Progenitor cell of endocrine pancreas (in vitro differentiated cells): ENCODE data around the gene HOXA11. TPM values are rescaled to one million over a fixed set of nuclear protein-coding genes. Genes with fewer than 3 reads are reported as not detected.

Experiments used
- DNase-seq: peaks from one replicate; pipeline ENCODE4 v3.0.0; 2021; ENCODE audit warnings: low spot score; ENCODE audit not compliant: unreplicated experiment
- H3K27ac Mint-ChIP-seq: 2 replicates; pipeline ENCODE4 v1.8.0; 2021; ENCODE audit warnings: mild to moderate bottlenecking, moderate library complexity, mixed read lengths
- H3K27me3 Mint-ChIP-seq: 2 replicates; pipeline ENCODE4 v1.8.0; 2021; ENCODE audit warnings: mixed read lengths
- H3K36me3 Mint-ChIP-seq: 2 replicates; pipeline ENCODE4 v1.8.0; 2022; ENCODE audit warnings: mixed read lengths; ENCODE audit not compliant: insufficient read depth
- H3K4me1 Mint-ChIP-seq: 2 replicates; pipeline ENCODE4 v1.8.0; 2021; ENCODE audit warnings: low read depth, mixed read lengths
- H3K4me3 Mint-ChIP-seq: 2 replicates; pipeline ENCODE4 v1.8.0; 2021; ENCODE audit warnings: low read depth, mild to moderate bottlenecking, moderate library complexity, mixed read lengths
- H3K9me3 Mint-ChIP-seq: 2 replicates; pipeline ENCODE4 v1.8.0; 2021; ENCODE audit warnings: low read depth, mixed read lengths
- total RNA-seq: library from RNA; stranded (reverse); gene quantifications from 2 replicates; pipeline ENCODE4 v1.2.1, GENCODE V29; 2021
- TF ChIP-seq, protein P1 (sequence below): fragments of 200-600 bp; sonication (generic); IDR thresholded peaks from one replicate; pipeline ENCODE4 v1.5.0; 2021; ENCODE audit warnings: antibody characterized with exemption, mild to moderate bottlenecking; ENCODE audit not compliant: unreplicated experiment

Gene HOXA11
- total RNA-seq, 1 donor from 2014 or later = not detected

DNA sequence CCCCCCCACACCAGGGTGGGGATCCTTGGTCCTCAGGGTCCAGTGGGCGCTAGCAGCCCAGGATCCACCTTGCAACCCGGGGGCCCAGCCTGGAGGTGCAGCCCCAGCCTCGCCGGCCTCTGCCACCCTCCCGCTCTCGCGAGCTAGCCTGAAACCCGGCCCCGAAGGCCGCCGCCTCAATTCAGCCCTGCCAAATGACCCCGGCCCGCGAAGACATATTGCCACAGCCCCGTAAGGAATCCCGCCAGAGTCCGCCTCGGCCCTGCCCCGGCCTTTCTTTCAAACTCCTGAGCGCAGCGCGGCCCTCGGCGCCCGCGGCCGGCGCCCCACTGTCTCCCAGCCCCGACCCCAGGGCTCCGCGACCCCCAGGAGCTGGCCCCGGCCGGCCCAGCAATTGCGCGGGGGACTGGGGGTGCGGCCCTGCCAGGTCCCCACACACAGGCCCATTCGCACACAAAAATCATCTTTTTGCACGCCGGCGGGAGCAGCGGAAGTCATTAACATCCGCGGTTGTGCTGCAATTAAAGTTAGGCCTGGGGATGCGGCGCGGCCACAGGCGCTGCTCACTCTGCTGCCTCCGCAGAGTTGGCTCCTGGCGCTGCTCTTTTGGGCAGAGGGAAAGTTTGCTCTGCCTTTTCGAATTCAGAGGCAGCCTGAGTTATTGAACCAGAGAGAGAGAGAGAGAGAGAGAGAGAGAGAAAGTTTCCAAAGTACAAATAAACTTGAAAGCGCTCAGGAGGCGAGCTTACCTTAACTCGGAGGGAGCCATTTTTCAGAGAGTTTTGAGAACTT lies 45.5 kb downstream of the HOXA11 start:
- Mint-ChIP-seq H3K4me3 (peak overlapping the region; percentile 62), H3K36me3 (peaks cover 4% of the 10 kb centered on the region), H3K27ac (peak overlapping the region; percentile 80), H3K27me3 (peaks cover 12% of the 10 kb centered on the region), H3K4me1 (peaks cover 62% of the 10 kb centered on the region), H3K9me3 (no peaks in the 10 kb centered on the region)
- TF ChIP-seq, protein P1, sequence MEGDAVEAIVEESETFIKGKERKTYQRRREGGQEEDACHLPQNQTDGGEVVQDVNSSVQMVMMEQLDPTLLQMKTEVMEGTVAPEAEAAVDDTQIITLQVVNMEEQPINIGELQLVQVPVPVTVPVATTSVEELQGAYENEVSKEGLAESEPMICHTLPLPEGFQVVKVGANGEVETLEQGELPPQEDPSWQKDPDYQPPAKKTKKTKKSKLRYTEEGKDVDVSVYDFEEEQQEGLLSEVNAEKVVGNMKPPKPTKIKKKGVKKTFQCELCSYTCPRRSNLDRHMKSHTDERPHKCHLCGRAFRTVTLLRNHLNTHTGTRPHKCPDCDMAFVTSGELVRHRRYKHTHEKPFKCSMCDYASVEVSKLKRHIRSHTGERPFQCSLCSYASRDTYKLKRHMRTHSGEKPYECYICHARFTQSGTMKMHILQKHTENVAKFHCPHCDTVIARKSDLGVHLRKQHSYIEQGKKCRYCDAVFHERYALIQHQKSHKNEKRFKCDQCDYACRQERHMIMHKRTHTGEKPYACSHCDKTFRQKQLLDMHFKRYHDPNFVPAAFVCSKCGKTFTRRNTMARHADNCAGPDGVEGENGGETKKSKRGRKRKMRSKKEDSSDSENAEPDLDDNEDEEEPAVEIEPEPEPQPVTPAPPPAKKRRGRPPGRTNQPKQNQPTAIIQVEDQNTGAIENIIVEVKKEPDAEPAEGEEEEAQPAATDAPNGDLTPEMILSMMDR = no peak
- no peak for DNase-seq

DNA sequence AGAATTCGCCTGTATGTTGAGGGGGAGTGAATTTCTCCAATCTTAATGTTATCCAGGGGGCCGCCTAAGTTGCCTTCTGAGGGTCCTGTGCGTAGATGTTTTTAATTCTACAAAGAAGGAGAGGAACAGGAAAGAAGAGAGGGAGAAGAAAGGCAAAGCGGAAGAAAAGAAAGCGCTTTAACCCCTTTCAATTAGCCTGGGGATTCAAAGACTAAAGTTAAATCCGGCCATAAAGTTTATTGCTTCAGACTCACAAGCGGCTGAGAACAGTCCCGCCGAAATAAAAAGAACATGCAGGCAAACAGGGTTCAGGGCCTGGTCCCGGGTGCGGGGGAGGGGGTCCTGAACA lies 46.1 kb downstream of the HOXA11 start:
- peaks cover 6% of the 10 kb centered on the region for H3K27me3 Mint-ChIP-seq
- peaks cover 67% of the 10 kb centered on the region for H3K4me1 Mint-ChIP-seq
- no peaks in the 10 kb centered on the region for H3K9me3 Mint-ChIP-seq
- no peak for DNase-seq
- H3K4me3 Mint-ChIP-seq = peak overlapping the region; percentile 54
- H3K27ac Mint-ChIP-seq = peak overlapping the region; percentile 28
- TF ChIP-seq, protein P1 = no peak
- H3K36me3 Mint-ChIP-seq = peaks cover 4% of the 10 kb centered on the region

DNA sequence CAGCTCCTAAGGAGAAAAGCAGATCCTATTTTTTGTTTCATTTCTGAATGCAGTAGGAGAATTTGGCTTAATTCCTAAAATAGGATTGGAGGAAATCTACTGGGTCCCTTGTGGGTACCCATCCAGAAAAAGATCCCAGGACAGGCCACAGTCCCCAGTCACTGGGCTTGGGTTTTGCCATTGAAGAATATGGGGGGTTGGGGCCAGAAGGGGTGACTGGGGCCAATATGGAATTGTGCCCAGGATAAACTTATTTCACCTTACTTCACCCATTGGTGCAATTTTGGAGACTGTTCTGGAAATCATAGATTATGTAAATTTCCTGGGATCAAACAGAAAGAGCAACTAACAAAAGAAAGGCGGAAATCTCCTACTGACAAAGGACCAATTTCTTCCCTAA lies 46.6 kb downstream of the HOXA11 start:
- no peaks in the 10 kb centered on the region for H3K9me3 Mint-ChIP-seq
- peak overlapping the region; percentile 54 for H3K4me3 Mint-ChIP-seq
- H3K27ac Mint-ChIP-seq = peak overlapping the region; percentile 5
- peaks cover 70% of the 10 kb centered on the region for H3K4me1 Mint-ChIP-seq
- H3K36me3 Mint-ChIP-seq = peaks cover 4% of the 10 kb centered on the region
- peaks cover 4% of the 10 kb centered on the region for H3K27me3 Mint-ChIP-seq
- DNase-seq = no peak
- TF ChIP-seq, protein P1 = no peak

DNA sequence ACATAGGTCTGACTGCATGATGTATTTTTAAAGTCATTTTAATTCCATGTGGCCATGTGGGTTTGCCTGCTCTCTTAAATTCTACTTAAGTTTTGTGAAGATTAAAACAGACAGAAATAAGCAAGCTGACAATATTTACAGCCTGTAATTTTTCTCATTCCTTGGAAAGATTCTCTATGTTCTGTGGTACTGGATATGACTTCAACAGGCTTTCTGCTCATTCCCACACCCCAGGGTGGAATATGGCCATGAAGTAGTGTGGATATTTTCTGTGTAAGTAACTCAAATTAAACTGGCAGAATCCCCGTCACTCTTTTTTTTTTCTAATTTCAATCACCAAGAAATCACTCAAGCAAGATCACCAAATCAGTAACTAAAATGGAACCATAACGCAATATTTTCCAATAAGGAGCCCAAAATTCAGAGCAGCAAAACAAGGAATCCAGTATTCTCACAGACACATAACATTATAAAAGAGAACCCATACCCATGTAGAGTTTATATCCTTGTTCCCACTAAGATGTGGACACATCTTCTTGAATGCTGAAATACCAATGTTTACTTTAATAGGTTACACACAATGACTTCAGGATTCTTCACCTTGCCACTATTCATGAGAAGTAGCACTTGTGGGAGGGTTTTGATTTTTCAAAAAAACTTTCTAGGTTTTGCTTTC lies 47.3 kb downstream of the HOXA11 start:
- Mint-ChIP-seq H3K36me3 (peaks cover 4% of the 10 kb centered on the region), H3K27me3 (peaks cover 4% of the 10 kb centered on the region), H3K4me3 (peak overlapping the region; percentile 1), H3K9me3 (no peaks in the 10 kb centered on the region), H3K27ac (peak overlapping the region; percentile 46), H3K4me1 (peaks cover 76% of the 10 kb centered on the region)
- TF ChIP-seq, protein P1 = no peak
- no peak for DNase-seq

DNA sequence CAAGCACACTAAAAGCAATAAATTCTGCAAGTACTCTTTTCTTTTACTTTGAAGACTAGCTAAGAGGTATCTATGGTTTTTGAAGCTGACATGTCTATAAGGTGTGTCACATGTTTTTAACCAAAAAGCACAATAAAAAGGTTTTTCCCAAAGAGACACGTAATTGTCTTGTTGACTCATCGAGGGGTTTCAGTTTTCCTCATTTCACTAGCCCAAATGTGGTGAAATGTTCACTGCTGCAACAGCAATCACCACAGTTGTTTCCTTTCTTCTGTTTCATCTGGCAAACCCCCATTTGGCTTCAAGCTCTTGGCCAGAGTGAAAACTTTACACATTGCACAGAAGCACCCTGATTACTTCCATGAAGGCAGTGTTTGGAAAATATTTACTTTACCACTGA lies 50.6 kb downstream of the HOXA11 start:
- Mint-ChIP-seq H3K27ac (peak overlapping the region; percentile 97), H3K27me3 (peaks cover 4% of the 10 kb centered on the region), H3K4me3 (peak overlapping the region; percentile 62), H3K9me3 (no peaks in the 10 kb centered on the region), H3K36me3 (no peaks in the 10 kb centered on the region), H3K4me1 (peaks cover 73% of the 10 kb centered on the region)
- TF ChIP-seq, protein P1 = no peak
- no peak for DNase-seq
